ENCODE results near the gene IGFALS.

IGFALS gene

GRCh38 chr16:1777375-1778199 is 15.9 kb downstream of the IGFALS start:
- Histone ChIP-seq H3K4ac (ENCODE audit: low read depth in 1 of 2, low read length in 2 of 2) (no peak overlapping the region), H2BK5ac (ENCODE audit: low read depth, low read length, poor library complexity, severe bottlenecking) (no peak overlapping the region), H2BK12ac (ENCODE audit: low read length in 2 of 2) (no peak overlapping the region), H3K36me3 (ENCODE audit: control insufficient read depth in 1 of 2, insufficient read depth in 2 of 2, low read depth in 1 of 2, low read length in 2 of 2) (peaks cover 50 to 67% of the 10 kb centered on the region in 2 experiments), H2BK15ac (ENCODE audit: low read depth, poor library complexity, severe bottlenecking) (no peak overlapping the region), H4K91ac (ENCODE audit: low read length) (no peak overlapping the region), H4K8ac (ENCODE audit: low read length) (no peak overlapping the region), H3K4me1 (ENCODE audit: control insufficient read depth, insufficient read depth, low read depth, low read length) (peaks cover 58% of the 10 kb centered on the region), H3K18ac (ENCODE audit: low read depth in 1 of 2, low read length in 2 of 2) (no peak overlapping the region), H3K23ac (ENCODE audit: low read length in 2 of 2) (no peak overlapping the region), H3K9ac (ENCODE audit: low read length) (no peak overlapping the region), H2AK5ac (ENCODE audit: low read length, severe bottlenecking) (no peak overlapping the region), H2AFZ (ENCODE audit: low read depth, low read length) (no peak overlapping the region), H3K79me1 (replicated peaks; ENCODE audit: low read length, poor library complexity, severe bottlenecking) (peaks cover 39% of the 10 kb centered on the region), H3K9me3 (ENCODE audit: control insufficient read depth, low read length) (no peaks in the 10 kb centered on the region), H3K4me2 (ENCODE audit: low read length, poor library complexity, severe bottlenecking) (peak overlapping the region; percentile 19), H2BK120ac (ENCODE audit: low read depth, low read length) (no peak overlapping the region), H3K14ac (ENCODE audit: low read length in 2 of 2) (no peak overlapping the region), H3K4me3 (ENCODE audit: insufficient read depth in 1 of 2, low read depth in 1 of 2, low read length in 2 of 2) (no peak overlapping the region), H3K27me3 (ENCODE audit: control insufficient read depth in 1 of 2, insufficient read depth in 1 of 2, low read length in 2 of 2) (no peaks in the 10 kb centered on the region), H3K27ac (ENCODE audit: low read length, poor library complexity, severe bottlenecking) (no peak overlapping the region)
- DNase-seq: no peak
- 92% methylated on average over 36 of the region's 36 CpGs for WGBS

GRCh38 chr16:1776991-1777374 is 16.5 kb downstream of the IGFALS start:
- H2BK12ac ChIP-seq (ENCODE audit: low read length in 2 of 2): no peak overlapping the region
- H2BK120ac ChIP-seq (ENCODE audit: low read depth, low read length): no peak overlapping the region
- DNase-seq: no peak
- no peak overlapping the region for H2BK15ac ChIP-seq (ENCODE audit: low read depth, poor library complexity, severe bottlenecking)
- H3K4me3 ChIP-seq (ENCODE audit: insufficient read depth in 1 of 2, low read depth in 1 of 2, low read length in 2 of 2): no peak overlapping the region
- H3K36me3 ChIP-seq (ENCODE audit: control insufficient read depth in 1 of 2, insufficient read depth in 2 of 2, low read depth in 1 of 2, low read length in 2 of 2): peaks cover 52 to 67% of the 10 kb centered on the region in 2 experiments
- no peaks in the 10 kb centered on the region for H3K9me3 ChIP-seq (ENCODE audit: control insufficient read depth, low read length)
- H3K4me2 ChIP-seq (ENCODE audit: low read length, poor library complexity, severe bottlenecking): no peak overlapping the region
- H3K27me3 ChIP-seq (ENCODE audit: control insufficient read depth in 1 of 2, insufficient read depth in 1 of 2, low read length in 2 of 2): no peaks in the 10 kb centered on the region
- H3K79me1 ChIP-seq (replicated peaks; ENCODE audit: low read length, poor library complexity, severe bottlenecking): peaks cover 39% of the 10 kb centered on the region
- no peak overlapping the region for H2BK5ac ChIP-seq (ENCODE audit: low read depth, low read length, poor library complexity, severe bottlenecking)
- H3K9ac ChIP-seq (ENCODE audit: low read length): no peak overlapping the region
- no peak overlapping the region for H2AFZ ChIP-seq (ENCODE audit: low read depth, low read length)
- H3K23ac ChIP-seq (ENCODE audit: low read length in 2 of 2): no peak overlapping the region
- H3K14ac ChIP-seq (ENCODE audit: low read length in 2 of 2): no peak overlapping the region
- no peak overlapping the region for H4K8ac ChIP-seq (ENCODE audit: low read length)
- no peak overlapping the region for H4K91ac ChIP-seq (ENCODE audit: low read length)
- no peak overlapping the region for H2AK5ac ChIP-seq (ENCODE audit: low read length, severe bottlenecking)
- peaks cover 62% of the 10 kb centered on the region for H3K4me1 ChIP-seq (ENCODE audit: control insufficient read depth, insufficient read depth, low read depth, low read length)
- WGBS: 96% methylated on average over 22 of the region's 22 CpGs
- H3K27ac ChIP-seq (ENCODE audit: low read length, poor library complexity, severe bottlenecking): no peak overlapping the region
- no peak overlapping the region for H3K18ac ChIP-seq (ENCODE audit: low read depth in 1 of 2, low read length in 2 of 2)
- H3K4ac ChIP-seq (ENCODE audit: low read depth in 1 of 2, low read length in 2 of 2): no peak overlapping the region

GRCh38 chr16:1776672-1776955 is 16.9 kb downstream of the IGFALS start:
- H3K9me3 ChIP-seq (ENCODE audit: control insufficient read depth, low read length): no peaks in the 10 kb centered on the region
- H2AK5ac ChIP-seq (ENCODE audit: low read length, severe bottlenecking): no peak overlapping the region
- H2AFZ ChIP-seq (ENCODE audit: low read depth, low read length): no peak overlapping the region
- no peak overlapping the region for H3K4me2 ChIP-seq (ENCODE audit: low read length, poor library complexity, severe bottlenecking)
- no peaks in the 10 kb centered on the region for H3K27me3 ChIP-seq (ENCODE audit: control insufficient read depth in 1 of 2, insufficient read depth in 1 of 2, low read length in 2 of 2)
- H3K4me3 ChIP-seq (ENCODE audit: insufficient read depth in 1 of 2, low read depth in 1 of 2, low read length in 2 of 2): no peak overlapping the region
- H4K91ac ChIP-seq (ENCODE audit: low read length): no peak overlapping the region
- H3K4ac ChIP-seq (ENCODE audit: low read depth in 1 of 2, low read length in 2 of 2): no peak overlapping the region
- no peak overlapping the region for H2BK120ac ChIP-seq (ENCODE audit: low read depth, low read length)
- H3K14ac ChIP-seq (ENCODE audit: low read length in 2 of 2): no peak overlapping the region
- no peak overlapping the region for H2BK5ac ChIP-seq (ENCODE audit: low read depth, low read length, poor library complexity, severe bottlenecking)
- H2BK12ac ChIP-seq (ENCODE audit: low read length in 2 of 2): no peak overlapping the region
- H3K79me1 ChIP-seq (replicated peaks; ENCODE audit: low read length, poor library complexity, severe bottlenecking): peaks cover 39% of the 10 kb centered on the region
- no peak overlapping the region for H3K27ac ChIP-seq (ENCODE audit: low read length, poor library complexity, severe bottlenecking)
- H3K18ac ChIP-seq (ENCODE audit: low read depth in 1 of 2, low read length in 2 of 2): no peak overlapping the region
- no peak overlapping the region for H3K23ac ChIP-seq (ENCODE audit: low read length in 2 of 2)
- no peak overlapping the region for H4K8ac ChIP-seq (ENCODE audit: low read length)
- peaks cover 62% of the 10 kb centered on the region for H3K4me1 ChIP-seq (ENCODE audit: control insufficient read depth, insufficient read depth, low read depth, low read length)
- peaks cover 53 to 67% of the 10 kb centered on the region in 2 experiments for H3K36me3 ChIP-seq (ENCODE audit: control insufficient read depth in 1 of 2, insufficient read depth in 2 of 2, low read depth in 1 of 2, low read length in 2 of 2)
- WGBS: 93% methylated on average over 13 of the region's 13 CpGs
- H2BK15ac ChIP-seq (ENCODE audit: low read depth, poor library complexity, severe bottlenecking): no peak overlapping the region
- no peak overlapping the region for H3K9ac ChIP-seq (ENCODE audit: low read length)
- DNase-seq: no peak

GRCh38 chr16:1775846-1776671 is 17.4 kb downstream of the IGFALS start:
- over 99% methylated on average over 27 of the region's 28 CpGs for WGBS
- no peak overlapping the region for H3K4ac ChIP-seq (ENCODE audit: low read depth in 1 of 2, low read length in 2 of 2)

More at GRCh38 chr16:1775846-1776671, 17.4 kb downstream of the IGFALS start:
- H4K91ac ChIP-seq (ENCODE audit: low read length): no peak overlapping the region
- H3K4me1 ChIP-seq (ENCODE audit: control insufficient read depth, insufficient read depth, low read depth, low read length): peaks cover 59% of the 10 kb centered on the region
- no peak overlapping the region for H3K18ac ChIP-seq (ENCODE audit: low read depth in 1 of 2, low read length in 2 of 2)
- no peaks in the 10 kb centered on the region for H3K9me3 ChIP-seq (ENCODE audit: control insufficient read depth, low read length)
- H3K36me3 ChIP-seq (ENCODE audit: control insufficient read depth in 1 of 2, insufficient read depth in 2 of 2, low read depth in 1 of 2, low read length in 2 of 2): peaks cover 53 to 64% of the 10 kb centered on the region in 2 experiments
- no peak overlapping the region for H2BK15ac ChIP-seq (ENCODE audit: low read depth, poor library complexity, severe bottlenecking)
- no peak overlapping the region for H3K4me3 ChIP-seq (ENCODE audit: insufficient read depth in 1 of 2, low read depth in 1 of 2, low read length in 2 of 2)
- no peak overlapping the region for H4K8ac ChIP-seq (ENCODE audit: low read length)
- no peak overlapping the region for H2BK5ac ChIP-seq (ENCODE audit: low read depth, low read length, poor library complexity, severe bottlenecking)
- no peak overlapping the region for H3K23ac ChIP-seq (ENCODE audit: low read length in 2 of 2)
- H3K9ac ChIP-seq (ENCODE audit: low read length): no peak overlapping the region
- no peak overlapping the region for H3K14ac ChIP-seq (ENCODE audit: low read length in 2 of 2)
- no peak overlapping the region for H2AK5ac ChIP-seq (ENCODE audit: low read length, severe bottlenecking)
- H2BK120ac ChIP-seq (ENCODE audit: low read depth, low read length): no peak overlapping the region
- H3K4me2 ChIP-seq (ENCODE audit: low read length, poor library complexity, severe bottlenecking): no peak overlapping the region
- H3K79me1 ChIP-seq (replicated peaks; ENCODE audit: low read length, poor library complexity, severe bottlenecking): peaks cover 38% of the 10 kb centered on the region
- no peaks in the 10 kb centered on the region for H3K27me3 ChIP-seq (ENCODE audit: control insufficient read depth in 1 of 2, insufficient read depth in 1 of 2, low read length in 2 of 2)
- no peak overlapping the region for H2BK12ac ChIP-seq (ENCODE audit: low read length in 2 of 2)
- no peak for DNase-seq
- H3K27ac ChIP-seq (ENCODE audit: low read length, poor library complexity, severe bottlenecking): no peak overlapping the region
- no peak overlapping the region for H2AFZ ChIP-seq (ENCODE audit: low read depth, low read length)

Measured in mesenchymal stem cell (in vitro differentiated cells and primary cell).